ENCODE measurements around the gene ELAVL2.

GRCh38 chr9:23812673-23813072 lies 13.4 kb downstream of the ELAVL2 start:
- no peak for TF ChIP-seq CTCF (conservative IDR thresholded peaks at IDR 0.05; ENCODE audit: low read depth, low read length)
- TF ChIP-seq EZH2phosphoT487 (IDR thresholded peaks at IDR 0.05; ENCODE audit: borderline replicate concordance, low read length): no peak
- TF ChIP-seq EZH2 (IDR thresholded peaks at IDR 0.05; ENCODE audit: low read length, unreplicated experiment): no peak

Data from PC-3 (cell line).